HFFc6 (cell line): ENCODE measurements around the gene PALD1. TPM values are rescaled to one million over a fixed set of nuclear protein-coding genes. Genes with fewer than 3 reads are reported as not detected.

Experiments
- DNase-seq: peaks from one replicate; pipeline ENCODE4 v3.0.0-alpha.2; 2018
- H3K27ac Mint-ChIP-seq: 2 replicates; pipeline ENCODE4 v1.8.0; 2020; ENCODE audit warnings: mild to moderate bottlenecking, mixed read lengths
- H3K27me3 Mint-ChIP-seq: 2 replicates; pipeline ENCODE4 v1.8.0; 2021; ENCODE audit warnings: mild to moderate bottlenecking, moderate library complexity, mixed read lengths; ENCODE audit not compliant: insufficient read depth
- H3K36me3 Mint-ChIP-seq: 2 replicates; pipeline ENCODE4 v1.8.0; 2021; ENCODE audit warnings: low read depth, mixed read lengths
- H3K4me1 Mint-ChIP-seq: 2 replicates; pipeline ENCODE4 v1.8.0; 2020; ENCODE audit warnings: low read depth, mixed read lengths
- H3K4me3 Mint-ChIP-seq: 2 replicates; pipeline ENCODE4 v1.8.0; 2020; ENCODE audit warnings: mild to moderate bottlenecking, moderate library complexity, mixed read lengths
- H3K9me3 Mint-ChIP-seq: 2 replicates; pipeline ENCODE4 v1.8.0; 2020; ENCODE audit warnings: mild to moderate bottlenecking, mixed read lengths
- total RNA-seq, 6 experiments: library from RNA; stranded (reverse); fragmentation: NEBNext Ultra II Directional; extraction: Animal tissue kit (Norgen Biotek cat#: 25700); gene quantifications; 2 replicates in 1 of 6; 3 replicates in 5 of 6; pipeline ENCODE4 v1.2.3, GENCODE V29; 2021
- TF ChIP-seq, protein P1 (sequence below): fragments of 200-600 bp; sonication (generic); IDR thresholded peaks from 2 replicates; pipeline ENCODE4 v1.5.0; 2021; ENCODE audit warnings: antibody characterized with exemption, mild to moderate bottlenecking

PALD1 gene
- total RNA-seq, 6 experiments from 2014 or later: not detected

DNA sequence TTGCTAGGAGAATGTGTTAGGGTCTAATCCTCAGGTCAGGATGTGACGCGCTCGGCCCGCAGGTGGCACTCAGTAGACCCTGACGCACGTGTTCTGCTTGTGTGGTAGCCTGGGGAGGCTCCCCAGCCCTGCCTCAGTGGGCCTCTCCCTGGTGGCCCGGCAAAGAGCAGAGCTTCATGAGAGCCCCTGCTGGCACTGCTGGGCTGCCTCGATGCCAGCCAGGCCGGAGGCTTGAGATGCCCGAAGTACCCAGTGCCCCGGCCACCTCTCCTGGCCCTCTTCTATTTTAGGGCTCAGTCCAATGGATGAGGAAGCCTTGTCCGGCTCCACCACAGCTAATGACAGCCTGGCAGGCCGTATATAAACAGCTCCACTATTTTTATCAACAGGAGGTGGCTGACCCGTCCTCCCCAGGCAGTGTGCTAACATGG lies 82.0 kb downstream of the PALD1 start:
- no peak overlapping the region for H3K4me3 Mint-ChIP-seq
- TF ChIP-seq, protein P1, sequence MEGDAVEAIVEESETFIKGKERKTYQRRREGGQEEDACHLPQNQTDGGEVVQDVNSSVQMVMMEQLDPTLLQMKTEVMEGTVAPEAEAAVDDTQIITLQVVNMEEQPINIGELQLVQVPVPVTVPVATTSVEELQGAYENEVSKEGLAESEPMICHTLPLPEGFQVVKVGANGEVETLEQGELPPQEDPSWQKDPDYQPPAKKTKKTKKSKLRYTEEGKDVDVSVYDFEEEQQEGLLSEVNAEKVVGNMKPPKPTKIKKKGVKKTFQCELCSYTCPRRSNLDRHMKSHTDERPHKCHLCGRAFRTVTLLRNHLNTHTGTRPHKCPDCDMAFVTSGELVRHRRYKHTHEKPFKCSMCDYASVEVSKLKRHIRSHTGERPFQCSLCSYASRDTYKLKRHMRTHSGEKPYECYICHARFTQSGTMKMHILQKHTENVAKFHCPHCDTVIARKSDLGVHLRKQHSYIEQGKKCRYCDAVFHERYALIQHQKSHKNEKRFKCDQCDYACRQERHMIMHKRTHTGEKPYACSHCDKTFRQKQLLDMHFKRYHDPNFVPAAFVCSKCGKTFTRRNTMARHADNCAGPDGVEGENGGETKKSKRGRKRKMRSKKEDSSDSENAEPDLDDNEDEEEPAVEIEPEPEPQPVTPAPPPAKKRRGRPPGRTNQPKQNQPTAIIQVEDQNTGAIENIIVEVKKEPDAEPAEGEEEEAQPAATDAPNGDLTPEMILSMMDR: no peak
- H3K27ac Mint-ChIP-seq: no peak overlapping the region
- H3K4me1 Mint-ChIP-seq: peaks cover 11% of the 10 kb centered on the region
- H3K9me3 Mint-ChIP-seq: no peaks in the 10 kb centered on the region
- peaks cover 47% of the 10 kb centered on the region for H3K27me3 Mint-ChIP-seq
- no peaks in the 10 kb centered on the region for H3K36me3 Mint-ChIP-seq
- no peak for DNase-seq

DNA sequence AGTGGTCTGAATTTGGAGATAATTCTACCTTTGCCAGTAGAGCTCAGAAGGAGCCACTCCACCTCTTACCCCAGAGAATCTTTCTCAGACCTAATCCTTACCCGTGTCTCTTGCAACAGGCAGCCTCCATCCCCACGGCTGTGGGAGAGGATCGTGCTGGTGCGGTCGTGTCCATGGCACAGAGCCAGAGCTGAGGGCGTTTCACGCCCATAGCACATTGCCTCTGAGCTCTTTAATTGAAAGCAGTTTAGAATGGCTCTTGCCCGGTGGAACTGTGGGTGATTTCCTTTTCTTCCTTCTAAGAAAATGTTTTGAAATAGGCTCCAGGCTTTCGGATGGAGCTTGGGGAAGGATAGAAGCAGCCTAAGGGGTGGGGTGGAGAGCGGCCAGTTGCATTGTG lies 82.5 kb downstream of the PALD1 start:
- Mint-ChIP-seq H3K27me3 (peaks cover 50% of the 10 kb centered on the region), H3K4me3 (no peak overlapping the region), H3K36me3 (no peaks in the 10 kb centered on the region), H3K9me3 (no peaks in the 10 kb centered on the region), H3K27ac (no peak overlapping the region), H3K4me1 (peaks cover 11% of the 10 kb centered on the region)
- no peak for DNase-seq
- TF ChIP-seq, protein P1: no peak

DNA sequence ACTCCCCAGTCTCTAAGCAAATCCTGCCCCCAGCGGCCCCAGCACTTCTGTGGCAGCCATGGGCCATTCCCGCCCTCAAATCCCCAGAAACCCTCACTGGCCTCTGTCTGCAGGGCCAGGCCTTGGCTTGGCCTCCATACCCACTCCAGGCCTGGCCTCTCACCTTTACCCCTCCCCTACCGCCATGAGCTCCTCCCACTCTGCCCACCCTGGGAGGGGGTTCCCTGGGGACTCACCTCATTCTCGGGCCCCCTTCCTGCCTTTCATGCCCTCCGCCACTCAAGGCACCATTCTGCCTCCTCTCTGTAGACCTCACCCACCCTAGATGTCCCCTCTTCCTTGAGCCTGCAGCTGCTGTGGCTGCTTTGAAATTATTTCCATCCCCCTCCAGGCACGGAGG lies 83.0 kb downstream of the PALD1 start:
- Mint-ChIP-seq H3K4me3 (no peak overlapping the region), H3K9me3 (no peaks in the 10 kb centered on the region), H3K27me3 (peaks cover 54% of the 10 kb centered on the region), H3K4me1 (peaks cover 11% of the 10 kb centered on the region), H3K27ac (no peak overlapping the region), H3K36me3 (no peaks in the 10 kb centered on the region)
- TF ChIP-seq, protein P1: no peak
- DNase-seq: no peak

DNA sequence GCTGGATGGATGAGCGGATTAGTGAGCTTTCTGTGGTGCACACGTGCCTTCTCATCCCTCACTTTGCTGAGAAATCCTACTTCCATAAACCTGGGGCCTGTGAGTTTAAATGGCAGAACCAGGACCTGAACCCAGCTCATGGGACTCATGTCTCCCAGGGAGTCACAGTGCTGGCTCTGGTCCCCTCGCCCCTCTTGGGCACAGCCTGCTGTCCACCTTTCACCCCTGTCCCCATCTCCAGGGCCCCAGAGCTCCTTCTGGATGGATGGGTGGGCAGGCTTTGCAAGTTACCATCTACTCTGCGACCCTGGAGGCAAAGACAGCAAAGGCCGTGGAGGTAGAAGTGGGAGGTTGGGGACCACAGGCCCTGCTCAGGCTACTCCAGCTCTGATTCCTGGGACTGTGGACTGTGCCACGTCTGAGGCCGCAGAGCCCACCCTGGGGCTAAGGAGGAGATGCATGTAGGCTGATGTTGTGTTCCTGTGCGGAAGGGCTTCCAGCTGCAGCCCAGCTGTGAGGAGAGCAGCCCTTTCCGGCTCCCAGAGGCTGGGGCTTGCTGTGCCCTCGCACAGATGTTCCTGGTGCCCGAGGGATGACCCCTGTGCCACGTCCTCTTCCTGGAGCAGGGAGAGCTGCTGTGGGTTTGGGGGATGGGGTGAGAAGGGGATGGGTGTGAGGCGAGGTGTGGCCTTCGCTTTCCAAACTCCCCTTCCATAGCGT lies 83.6 kb downstream of the PALD1 start:
- H3K9me3 Mint-ChIP-seq: no peaks in the 10 kb centered on the region
- H3K27me3 Mint-ChIP-seq: peaks cover 51% of the 10 kb centered on the region
- H3K4me1 Mint-ChIP-seq: peaks cover 11% of the 10 kb centered on the region
- DNase-seq: no peak
- H3K27ac Mint-ChIP-seq: no peak overlapping the region
- no peak overlapping the region for H3K4me3 Mint-ChIP-seq
- no peaks in the 10 kb centered on the region for H3K36me3 Mint-ChIP-seq
- TF ChIP-seq, protein P1: no peak

GRCh38 chr10:70563230-70563629 lies 84.7 kb downstream of the PALD1 start:
- Mint-ChIP-seq H3K27ac (no peak overlapping the region), H3K27me3 (peaks cover 49% of the 10 kb centered on the region), H3K4me1 (peaks cover 11% of the 10 kb centered on the region), H3K36me3 (no peaks in the 10 kb centered on the region), H3K4me3 (no peak overlapping the region), H3K9me3 (no peaks in the 10 kb centered on the region)
- TF ChIP-seq, protein P1: no peak
- no peak for DNase-seq
